Stimulated activated naive CD4-positive, alpha-beta T cell treated with Interleukin-2 at 50 U/mL for 16 hours (primary cell): ENCODE results near the gene LIN37.
"Not testable (repeated sequence)": the region's sequence is repeated elsewhere in the genome, so short reads cannot be mapped to it uniquely, and the experiment has no call there.

Experiments
- DNase-seq: peaks from one replicate; lab custom pipeline; 2025; lab: John Stamatoyannopoulos, UW

The LIN37 gene

GRCh38 chr19:35753634-35754369, 5.4 kb downstream of the LIN37 start:
- no peak for DNase-seq

DNA sequence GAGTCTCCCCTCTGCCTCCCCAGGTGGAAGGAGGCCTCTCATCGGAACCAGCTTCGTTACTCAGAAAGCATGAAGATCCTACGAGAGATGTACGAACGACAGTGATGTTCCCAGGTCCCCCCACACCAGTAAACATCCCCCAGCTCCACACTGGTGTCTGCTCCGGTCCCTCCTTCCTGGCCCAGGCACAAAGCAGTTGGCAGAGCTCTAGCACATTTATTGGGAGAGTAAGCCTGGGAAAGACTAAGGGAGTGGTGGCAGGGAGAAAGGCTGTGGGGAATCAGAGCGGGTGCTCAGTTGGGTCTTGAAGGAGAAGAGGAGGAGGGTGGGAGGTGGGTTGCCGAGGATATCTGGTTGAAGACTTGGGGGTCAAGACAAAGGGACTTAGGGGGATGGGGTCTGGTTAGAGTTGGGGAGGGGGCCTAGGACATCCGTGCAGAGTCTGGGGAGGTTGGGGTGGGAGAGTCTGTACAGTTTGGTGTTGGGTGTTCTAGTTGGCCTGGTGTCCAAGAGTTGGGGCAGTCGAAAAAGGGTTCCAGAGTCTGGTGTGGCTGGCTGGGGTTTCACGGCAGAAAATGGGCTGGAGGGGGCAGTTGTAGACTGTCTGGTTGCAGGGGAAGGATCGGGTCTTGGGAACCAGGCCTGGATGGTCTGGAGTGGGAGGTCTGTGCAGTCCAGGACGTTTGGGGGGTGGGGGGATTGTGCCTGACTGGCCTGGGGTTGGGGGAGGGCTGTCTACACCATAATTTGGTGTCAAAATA, 6.2 kb downstream of the LIN37 start:
- DNase-seq = no peak

- no peak for DNase-seq
These were observed 6.8 kb downstream of the LIN37 start for GRCh38 chr19:35755131-35755549.

- peak; percentile 48 for DNase-seq
These were observed 7.4 kb downstream of the LIN37 start for GRCh38 chr19:35755550-35756376.

- no peak for DNase-seq
These were observed 8.2 kb downstream of the LIN37 start, which contains the start of gene HSPB6 for GRCh38 chr19:35756377-35757230. HSPB6 (minus strand) TSS chr19:35757029; CDS start chr19:35757008, 21 bp downstream.

GRCh38 chr19:35757231-35757748, 8.9 kb downstream of the LIN37 start:
- peak; percentile 33 for DNase-seq

- DNase-seq = peak; percentile 98
These were observed 9.6 kb downstream of the LIN37 start, which contains the start of gene PROSER3 for GRCh38 chr19:35757749-35758608. PROSER3 (plus strand) TSS chr19:35758176; CDS start chr19:35758216, 40 bp downstream.

GRCh38 chr19:35759697-35760096, 11.3 kb downstream of the LIN37 start:
- no peak for DNase-seq

- no peak for DNase-seq
These were observed 12.5 kb downstream of the LIN37 start for GRCh38 chr19:35760711-35761349.

- DNase-seq = no peak
These were observed 16.3 kb downstream of the LIN37 start for GRCh38 chr19:35764432-35765315.

DNA sequence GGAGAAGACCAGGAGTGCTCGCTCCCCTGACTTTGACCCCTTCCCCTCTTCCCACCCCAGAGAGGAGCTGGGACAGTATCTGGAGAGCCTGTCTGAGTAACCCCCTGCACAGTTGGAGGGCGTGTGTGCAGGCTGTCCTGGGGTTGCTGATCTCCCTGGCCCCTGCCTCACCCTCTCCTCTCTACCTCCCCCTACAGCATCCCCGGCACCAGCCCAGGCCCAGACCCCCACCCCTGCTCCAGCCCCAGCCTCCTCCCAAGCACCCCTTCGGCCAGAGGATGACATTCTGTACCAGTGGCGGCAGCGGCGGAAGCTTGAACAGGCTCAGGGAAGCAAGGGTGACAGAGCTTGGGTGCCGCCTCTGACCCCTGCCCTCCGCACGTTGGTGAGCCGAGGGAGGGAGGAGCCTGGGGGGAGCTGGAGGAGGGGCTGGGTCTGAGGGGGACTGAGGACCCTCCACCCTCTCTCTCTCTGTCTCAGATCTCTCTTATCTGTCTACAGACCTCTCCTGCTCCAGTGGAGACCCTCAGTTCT, 18.3 kb downstream of the LIN37 start:
- no peak for DNase-seq

DNA sequence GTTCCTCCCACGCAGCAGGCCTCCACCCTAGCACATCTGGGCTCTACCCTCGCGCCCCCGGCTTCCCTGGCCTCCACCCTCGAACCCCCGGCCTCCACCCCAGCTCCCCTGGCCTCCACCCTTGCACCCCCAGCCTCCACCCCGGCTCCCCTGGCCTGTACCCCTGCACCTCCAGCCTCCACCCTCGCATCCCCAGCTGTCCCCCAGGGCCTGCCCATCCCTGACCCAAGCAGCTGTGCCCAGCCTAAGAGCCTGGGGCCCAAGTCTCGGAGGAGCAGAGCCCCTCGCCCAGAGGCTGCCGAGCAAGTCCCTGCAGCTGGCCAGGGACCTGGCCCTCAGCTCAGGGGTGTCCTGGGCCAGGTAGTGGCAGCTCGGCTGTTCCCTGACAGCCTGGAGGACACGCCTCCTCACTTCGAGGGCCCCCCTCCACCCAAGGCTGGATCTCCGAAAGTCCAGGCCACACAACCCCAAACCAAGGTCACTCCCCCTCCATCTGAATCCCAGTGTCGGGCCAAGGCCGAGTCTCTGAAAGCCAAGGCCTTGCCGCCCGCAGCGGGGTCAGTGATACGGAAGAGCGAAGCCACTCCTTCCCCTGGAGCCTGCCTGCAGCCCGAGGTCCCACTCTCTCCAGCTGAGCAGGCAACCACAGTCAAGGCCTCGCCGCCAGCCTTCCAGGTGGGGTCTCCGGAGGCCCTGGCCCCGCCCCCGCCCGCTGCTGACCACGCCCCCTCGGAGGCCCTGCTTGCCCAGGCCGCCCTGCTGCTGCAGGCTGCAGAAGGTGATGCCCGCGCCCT, 19.1 kb downstream of the LIN37 start:
- no peak for DNase-seq

GRCh38 chr19:35768082-35768421, 19.7 kb downstream of the LIN37 start:
- DNase-seq = no peak

DNA sequence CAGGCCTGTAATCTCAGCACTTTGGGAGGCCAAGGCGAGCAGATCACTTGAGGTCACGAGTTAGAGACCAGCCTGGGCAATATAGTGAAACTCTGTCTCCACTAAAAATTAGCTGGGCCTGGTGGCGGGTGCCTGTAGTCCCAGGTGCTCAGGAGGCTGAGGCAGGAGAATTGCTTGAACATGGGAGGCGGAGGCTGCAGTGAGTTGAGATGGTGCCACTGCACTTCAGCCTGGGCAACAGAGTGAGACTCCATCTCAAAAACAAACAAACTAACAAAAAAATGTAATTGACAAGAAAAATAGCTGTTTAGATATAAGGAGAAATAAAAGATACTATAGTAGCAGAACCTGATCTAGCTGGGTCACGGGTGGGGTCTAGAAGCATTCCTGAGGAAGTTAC, 24.0 kb downstream of the LIN37 start:
- not testable (repeated sequence) for DNase-seq

- DNase-seq = no peak
These were observed 24.8 kb downstream of the LIN37 start for GRCh38 chr19:35773020-35773806.

DNA sequence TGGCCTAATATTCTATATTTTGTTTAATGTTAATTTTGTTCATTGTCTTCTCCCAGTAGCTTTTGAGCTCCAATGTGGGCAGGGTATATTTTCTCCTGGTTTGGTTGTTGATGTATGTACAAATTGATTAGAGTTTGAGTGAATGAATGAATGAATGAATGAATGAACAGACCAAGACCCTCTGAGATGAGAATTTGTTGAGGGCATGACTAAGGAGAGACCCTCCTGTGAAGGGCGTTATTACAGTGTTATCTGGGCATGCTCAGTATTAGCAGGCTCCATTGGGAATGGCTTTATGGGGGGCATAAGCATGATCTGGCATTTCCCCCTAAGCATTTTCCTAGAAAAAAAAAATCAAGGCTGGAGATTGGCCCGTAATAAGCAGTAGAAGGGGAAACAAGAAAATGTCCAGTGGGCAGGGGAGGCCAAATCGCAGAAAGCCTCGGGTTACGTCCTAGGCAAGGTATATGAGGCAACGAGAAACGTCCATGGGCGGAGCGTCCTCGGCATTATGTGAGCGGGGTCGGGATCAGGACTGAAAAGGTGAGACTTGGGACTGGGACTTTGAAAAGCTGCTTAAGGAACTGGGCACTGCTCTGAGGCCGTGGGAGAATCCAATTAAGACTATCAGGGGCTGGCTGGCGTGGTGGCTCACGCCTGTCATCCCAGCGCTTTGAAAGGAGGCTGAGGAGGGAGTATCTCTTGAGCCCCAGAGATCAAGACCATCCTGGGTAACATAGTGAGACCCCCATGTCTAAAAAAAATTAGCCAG, 26.1 kb downstream of the LIN37 start:
- no peak for DNase-seq
